Right renal pelvis (tissue), 4 donors: Measurements from ENCODE around the gene ZNF697. TPM values are rescaled to one million over a fixed set of nuclear protein-coding genes. Genes with fewer than 3 reads are reported as not detected.
"Not testable (repeated sequence)": the region's sequence is repeated elsewhere in the genome, so short reads cannot be mapped to it uniquely, and the experiment has no call there.

Experiments
- DNase-seq, 4 donors: peaks; one replicate each; pipeline ENCODE4 v3.0.0-alpha.2; 2013; ENCODE audit warnings: low read depth in 4 of 4, low spot score in 3 of 4, missing footprints in 1 of 4
- polyA plus RNA-seq, 4 donors: library from polyadenylated mRNA; unstranded; fragments of 120-200 nt; gene quantifications; one replicate each; pipeline ENCODE4 v1.2.1, GENCODE V29; 2013; ENCODE audit not compliant: insufficient read length in 4 of 4

The ZNF697 gene
- polyA plus RNA-seq, 4 donors: 19.1 to 23.2 (median 22.5) TPM

DNA sequence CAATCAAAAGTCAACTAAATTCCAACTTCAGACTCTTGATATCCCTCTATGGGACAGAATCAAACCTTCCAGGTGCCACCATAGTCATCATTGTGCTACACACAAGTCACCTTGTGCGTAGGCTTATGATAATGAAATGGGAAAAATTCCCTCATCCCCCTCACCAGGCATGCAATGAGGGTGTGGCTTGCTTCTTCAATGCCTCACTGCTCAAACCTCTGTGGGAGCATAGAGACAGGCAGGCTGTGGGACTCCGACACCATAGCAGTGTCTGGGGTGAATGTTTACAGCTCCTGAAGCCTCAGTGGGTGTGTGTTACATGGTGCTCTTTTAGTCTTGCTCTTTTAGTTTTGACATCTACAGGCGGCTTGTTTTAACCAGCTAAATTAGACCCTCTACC lies 42.4 kb downstream of the ZNF697 start:
- no peak for DNase-seq

DNA sequence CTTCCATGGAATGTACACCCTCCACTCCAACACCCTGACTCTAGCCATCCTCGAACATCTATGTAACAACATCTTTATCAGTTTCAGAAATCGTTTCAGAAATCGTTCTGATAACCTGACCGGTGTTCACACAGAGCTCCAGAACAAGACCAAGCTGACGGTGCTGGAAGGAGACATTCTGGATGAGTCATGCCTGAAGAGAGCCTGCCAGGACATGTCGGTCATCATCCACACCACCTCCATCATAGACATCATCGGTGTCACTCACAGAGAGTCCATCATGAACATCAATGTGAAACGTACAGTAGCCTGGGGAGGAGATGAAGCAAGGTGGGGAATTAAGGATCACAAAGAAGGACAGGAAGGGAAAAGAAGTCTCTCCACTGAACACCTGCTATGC lies 43.0 kb downstream of the ZNF697 start:
- DNase-seq: not testable (repeated sequence)

DNA sequence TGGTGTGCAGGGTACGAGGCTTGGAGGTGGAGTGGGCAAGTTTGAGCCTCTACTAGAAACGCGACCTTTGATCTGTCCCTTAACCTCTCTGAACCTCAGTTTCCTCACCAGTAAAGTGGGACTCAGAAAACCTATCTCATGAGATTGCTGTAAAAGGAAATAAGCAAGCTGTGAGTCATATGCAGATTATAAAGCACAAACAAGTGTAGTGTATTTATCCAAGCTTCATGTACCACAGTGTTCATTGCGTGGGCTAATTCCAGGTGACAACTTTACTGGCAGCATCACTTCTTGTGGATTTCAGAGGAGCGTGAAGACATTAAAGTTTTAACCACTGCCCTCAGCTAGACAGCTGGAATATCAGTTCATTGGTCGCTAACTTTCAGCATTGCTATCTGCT lies 44.4 kb downstream of the ZNF697 start:
- no peak for DNase-seq

DNA sequence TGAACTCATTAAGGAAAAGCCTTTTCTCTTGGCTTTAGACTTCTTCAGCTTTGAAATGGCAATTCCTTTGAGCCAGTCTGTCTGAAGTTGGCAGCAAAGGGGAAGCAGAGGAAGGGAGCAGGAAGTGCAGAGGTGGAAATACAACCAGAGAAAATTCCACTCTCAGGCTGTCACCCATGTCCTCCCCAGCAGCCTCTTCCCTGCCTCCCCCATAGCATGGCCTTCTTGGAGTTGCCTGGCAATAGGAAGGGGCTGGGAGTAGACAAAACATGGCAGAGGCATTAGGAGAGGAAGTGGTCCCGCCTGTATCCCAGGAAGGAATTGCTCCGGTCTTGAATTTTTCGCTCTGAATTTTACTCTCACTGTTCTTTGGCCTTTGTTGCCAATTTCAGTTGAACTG lies 44.8 kb downstream of the ZNF697 start:
- not testable (repeated sequence) for DNase-seq

DNA sequence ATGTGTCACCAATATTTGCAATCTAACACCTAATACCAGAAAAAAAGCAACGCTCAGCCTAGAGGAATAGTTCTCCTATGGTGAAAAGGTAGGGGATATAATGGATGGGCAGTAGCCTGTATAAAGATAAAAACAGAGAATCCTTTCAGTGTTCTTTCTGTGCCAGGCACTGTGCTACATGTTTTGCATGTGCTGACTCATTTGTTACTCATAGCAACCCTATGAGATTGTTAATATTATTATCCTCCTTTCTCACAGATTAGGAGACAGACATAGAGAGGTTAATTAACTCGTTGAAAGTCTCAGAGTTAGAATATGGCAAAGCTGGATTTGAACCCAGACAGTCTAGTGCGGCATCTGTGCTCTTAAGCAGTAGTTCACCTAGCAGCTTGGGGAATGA lies 45.3 kb downstream of the ZNF697 start:
- DNase-seq: not testable (repeated sequence)

DNA sequence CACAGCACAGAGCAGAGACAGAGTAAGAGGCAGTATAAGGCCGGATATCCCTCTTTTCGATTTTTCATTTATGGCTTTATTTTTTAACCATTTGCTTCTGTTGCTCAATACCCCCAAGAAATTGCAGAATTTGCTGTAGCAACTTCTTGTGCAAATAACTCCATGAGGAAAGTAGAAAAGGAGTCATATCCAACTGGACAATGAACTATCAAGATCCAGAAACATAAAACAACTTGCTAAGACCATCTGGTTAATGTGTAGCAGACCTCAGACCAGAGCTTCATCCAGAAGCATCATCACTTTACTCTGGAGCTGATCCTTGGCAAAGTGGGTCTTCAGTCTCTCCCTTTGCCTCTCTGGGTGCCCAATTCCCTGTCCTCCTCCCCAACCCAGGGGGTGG lies 45.9 kb downstream of the ZNF697 start:
- DNase-seq: no peak

DNA sequence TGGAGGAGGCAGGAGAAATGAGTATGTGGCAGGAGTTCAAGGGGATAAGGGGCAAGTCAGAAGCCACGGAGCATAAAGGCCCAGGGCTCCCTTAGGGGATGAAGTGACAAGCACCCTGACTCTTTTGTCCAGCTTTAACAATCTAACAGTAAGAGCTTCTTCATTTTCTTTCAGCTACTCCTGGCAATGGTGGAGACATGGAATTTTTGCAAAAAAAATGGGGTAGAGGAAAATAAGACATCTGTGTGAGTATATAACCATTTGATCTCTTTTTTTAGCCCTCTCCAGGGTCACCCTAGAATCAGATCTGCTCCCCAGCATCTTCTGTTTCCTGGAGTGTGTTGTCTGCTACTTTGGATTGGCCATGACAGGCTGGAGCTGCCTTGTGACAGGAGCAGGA lies 47.1 kb downstream of the ZNF697 start:
- DNase-seq: no peak

DNA sequence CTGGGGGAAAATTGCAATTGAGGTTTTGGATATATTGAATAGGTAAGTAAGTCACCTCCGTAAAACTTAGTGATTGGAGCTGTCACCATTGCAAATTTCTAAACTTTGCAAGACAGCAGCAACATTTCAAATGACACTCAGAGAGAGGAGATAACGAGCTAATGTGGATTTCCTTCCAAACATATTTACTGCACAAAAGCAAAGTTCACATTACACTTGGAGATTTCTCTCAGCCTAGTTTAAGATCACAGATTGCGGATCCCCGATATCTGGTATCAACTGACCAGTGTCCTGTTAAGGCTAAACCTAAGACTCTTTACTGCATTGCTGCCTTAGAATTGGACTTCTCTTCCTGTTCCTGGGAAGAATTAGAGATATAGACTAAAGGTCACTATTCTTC lies 47.5 kb downstream of the ZNF697 start:
- DNase-seq: no peak

DNA sequence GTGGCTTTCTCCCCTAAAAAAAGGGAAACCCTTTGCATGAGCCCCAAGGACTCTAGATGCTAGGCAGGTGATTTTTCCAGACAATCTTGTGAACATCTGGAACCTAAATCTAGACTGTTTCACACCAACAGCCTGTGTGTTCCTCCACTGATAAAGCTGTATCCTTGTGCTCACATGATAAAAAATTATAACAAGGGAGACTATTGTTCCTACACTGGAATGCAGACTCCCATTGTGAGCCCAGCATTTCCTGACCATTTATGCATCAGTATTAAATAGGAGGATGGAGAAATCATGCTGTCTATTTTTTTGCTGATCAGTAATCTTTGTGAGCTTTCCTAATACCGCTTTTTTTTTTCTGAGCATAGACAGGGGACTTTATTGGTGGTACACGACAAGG lies 52.5 kb downstream of the ZNF697 start:
- no peak for DNase-seq

DNA sequence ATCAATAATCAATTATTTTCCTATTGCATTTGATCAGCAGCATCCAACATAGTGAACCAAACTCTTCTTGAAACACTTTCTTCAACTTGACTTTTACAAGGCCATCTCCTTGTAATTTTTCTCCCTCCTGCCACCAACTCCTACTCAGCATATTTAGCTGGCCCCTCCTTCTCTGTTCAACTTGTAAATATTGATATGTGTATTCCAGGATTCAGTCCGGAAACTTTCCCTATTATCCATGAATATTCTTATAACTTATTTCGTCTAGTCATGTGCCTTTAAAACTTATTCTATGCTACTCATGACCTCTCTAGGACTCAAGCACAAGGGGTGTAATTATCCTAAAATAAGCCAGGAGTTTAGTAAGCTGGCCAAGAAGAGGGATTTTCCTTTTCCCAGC lies 52.9 kb downstream of the ZNF697 start:
- DNase-seq: no peak

DNA sequence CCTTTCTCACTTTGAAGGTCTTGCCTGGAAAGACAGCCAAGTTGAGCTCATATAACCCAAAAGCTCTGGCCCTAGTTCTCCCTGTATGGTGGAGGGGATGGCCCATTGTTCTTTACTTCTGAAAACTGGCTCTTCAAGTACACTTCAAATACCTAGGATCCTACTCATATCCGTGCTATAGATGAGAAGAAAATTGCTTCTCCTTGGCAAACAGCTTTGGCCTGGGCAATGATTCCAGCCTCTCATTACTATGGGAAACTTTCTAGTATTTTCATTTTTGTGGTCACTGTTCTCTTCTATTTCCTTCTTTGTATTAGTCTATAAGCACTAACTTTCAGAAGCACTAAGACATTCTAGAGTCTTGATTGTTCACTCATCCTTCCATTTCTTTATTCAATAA lies 53.7 kb downstream of the ZNF697 start:
- no peak for DNase-seq

DNA sequence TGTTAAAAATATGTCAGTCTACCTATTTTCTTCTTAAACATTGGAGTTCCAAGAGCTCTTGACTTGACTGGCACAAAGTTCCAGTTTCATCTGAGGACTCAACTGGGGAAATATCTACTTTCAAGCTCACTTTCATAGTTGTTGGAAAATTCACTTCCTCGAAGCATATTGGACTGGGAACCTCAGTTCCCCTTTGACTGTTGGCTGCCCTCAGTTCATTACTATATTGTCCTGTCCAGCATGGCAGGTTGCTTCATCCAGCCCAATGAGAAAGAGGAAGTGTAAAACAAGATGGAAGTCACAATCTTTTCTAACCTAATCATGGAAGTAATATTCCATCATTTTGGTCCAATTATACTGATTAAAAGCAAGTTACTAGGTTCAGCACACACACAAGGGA lies 54.3 kb downstream of the ZNF697 start:
- DNase-seq: no peak

DNA sequence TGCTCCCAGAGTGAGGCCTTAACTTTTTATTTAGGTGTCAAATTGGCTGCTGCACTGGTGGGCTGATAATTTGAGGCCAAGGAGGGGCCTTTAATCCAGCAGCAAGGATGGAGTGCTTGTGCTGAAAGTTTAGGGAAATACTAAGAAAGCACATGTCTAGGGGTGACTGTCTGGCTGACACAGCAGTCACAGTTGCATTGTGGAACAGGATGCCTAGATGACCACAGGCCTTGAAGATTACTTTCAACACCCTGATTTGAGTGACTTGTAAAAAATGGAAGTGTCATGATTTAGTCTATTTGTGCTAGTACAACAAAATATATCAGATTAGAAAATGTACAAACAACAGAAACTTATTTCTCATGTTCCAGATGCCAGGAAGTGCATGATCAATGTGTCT lies 57.7 kb downstream of the ZNF697 start:
- no peak for DNase-seq

DNA sequence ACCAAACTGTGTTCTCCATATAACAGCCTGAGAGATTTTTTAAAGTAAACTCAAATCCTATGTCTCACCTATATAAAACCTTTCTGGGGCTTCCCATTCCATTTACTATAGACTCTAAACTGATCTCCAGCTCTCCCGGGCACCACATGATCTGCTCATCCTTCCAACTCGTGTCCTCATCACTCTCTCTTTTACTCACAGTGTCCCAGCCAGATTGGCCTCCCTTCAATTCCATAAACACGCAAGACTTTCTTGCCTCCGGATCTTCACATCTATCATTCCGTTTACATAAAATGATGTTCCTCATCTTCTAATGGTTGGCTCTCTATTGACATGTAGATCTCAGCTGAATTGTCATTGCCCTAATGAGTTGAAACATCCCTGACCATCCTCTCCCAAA lies 59.4 kb downstream of the ZNF697 start:
- no peak for DNase-seq

DNA sequence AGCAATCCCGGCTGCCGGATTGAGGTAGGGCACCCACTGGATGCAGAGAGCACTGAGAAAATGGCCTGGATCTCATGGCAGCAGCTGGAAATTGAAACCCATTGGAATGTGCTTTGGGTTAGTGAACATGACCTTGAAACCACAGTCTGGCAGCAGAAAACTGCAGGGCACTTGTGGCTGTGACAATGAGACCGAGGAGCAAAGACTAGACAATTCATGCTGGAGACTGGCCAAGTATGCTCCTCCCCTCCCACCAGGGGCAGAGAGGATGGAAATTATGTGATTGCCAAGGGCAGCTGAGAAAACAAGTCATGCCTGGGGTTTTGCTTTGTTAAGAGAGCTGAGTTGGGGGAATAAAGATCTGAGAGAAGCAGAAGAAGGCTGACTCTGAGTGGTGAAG lies 60.7 kb downstream of the ZNF697 start:
- DNase-seq: peak in 3 of 4 donors; percentile 22 to 56 (median 31)

DNA sequence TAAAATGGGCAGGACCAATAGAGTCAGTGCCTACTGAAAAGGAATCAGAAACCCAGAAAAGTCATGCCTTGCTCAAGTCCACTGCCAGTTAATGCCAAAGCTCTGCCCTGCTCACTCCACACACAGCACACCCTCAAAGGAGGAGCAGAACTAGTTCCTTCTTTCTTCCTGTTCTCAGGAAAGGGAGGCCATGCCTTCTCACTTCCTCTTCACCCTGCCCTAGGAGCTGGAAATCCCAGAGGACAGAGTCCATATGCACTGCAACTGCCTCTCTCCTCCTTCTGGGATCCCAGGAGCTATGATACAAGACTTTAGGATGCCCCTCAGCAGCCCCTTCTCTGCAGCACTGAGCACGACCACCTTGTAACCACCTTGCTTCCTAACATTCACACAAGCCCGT lies 62.3 kb downstream of the ZNF697 start:
- DNase-seq: not testable (repeated sequence)

DNA sequence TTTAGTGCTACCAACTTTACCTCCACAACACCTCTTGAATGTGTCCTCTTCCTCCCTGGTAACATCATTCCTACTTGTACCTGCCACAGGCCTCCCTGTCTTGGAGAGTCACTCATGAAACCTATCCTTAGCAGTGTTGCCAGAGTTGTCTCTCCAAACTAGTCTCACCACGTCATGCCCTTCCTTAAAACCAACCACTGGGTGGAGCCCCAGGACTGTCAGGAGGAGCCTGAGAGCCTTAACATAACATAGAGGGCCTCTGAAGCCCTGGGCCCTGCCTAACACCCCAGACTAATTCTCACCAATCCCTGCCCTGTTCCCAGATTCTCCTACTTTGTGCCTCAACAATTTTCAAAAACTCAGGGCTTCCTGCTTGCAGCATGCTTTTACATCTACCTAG lies 65.3 kb downstream of the ZNF697 start:
- DNase-seq: peak in 3 of 4 donors; percentile 17 to 35 (median 25)

DNA sequence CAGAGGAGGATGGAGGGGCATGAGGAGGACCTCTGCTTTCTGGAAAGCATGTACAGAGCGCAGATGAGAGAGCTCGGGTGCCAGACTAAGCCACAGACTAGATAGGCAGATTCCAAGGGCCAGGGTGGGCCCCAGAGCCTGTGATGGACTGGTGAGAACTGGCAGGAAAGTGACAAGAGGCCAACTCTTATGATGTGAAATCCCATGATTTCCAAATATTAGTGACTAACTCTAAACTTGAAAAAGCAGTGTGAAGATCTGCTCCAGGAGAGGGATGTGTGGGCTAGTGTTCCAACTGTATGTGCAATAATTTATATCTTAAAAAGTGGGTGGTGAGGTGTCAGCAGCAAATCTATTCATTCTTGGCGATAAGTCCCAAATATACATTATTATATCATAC lies 67.0 kb downstream of the ZNF697 start:
- not testable (repeated sequence) for DNase-seq

DNA sequence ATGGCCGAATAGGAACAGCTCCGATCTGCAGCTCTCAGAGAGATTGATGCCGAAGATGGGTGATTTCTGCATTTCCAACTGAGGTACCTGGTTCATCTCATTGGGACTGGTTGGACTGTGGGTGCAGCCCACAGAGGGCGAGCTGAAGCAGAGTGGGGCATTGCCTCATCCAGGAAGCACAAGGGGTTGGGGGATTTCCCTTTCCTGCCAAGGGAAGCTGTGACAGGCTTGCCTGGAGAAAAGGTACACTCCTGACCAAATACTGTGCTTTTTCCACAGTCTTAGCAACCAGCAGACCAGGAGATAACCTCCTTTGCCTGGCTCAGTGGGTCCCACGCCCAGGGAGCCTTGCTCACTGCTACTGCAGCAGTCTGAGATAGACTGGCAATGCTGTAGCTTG lies 74.2 kb downstream of the ZNF697 start:
- DNase-seq: no peak

DNA sequence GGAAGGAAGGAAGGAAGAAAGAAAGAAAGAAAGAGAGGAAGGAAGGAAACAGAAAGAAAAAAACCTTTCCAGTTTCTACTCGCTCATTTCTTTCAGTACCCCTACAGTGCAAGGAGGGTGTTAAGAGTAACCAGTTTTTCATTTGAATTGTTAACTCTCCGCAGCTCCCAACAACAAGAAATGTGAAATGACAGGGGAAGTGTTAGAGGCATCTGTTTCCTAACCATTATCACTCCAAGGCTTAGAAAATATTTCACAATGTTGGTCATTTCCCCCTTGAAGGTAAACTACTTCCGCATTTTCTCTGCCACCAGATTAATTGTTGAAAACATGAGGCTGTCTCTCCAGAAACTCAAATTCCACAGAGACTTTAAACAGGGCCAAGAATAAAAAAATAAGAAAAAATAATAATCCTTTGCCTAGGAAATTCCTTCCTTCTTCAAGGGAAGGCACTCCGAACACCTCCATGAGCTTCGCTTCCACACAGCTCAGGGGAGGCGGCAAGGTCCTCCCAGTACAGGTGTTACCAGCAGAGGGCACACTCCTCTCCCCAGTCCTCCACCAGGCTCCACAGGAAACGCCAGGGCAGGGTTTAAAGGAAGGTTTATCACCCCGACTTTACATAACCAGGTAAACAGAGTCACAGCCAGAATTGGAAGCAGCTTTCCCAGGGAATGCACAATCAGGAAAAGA lies 78.0 kb downstream of the ZNF697 start:
- not testable (repeated sequence) for DNase-seq
